ENCODE measurements around the gene ABHD8. TPM values are rescaled to one million over a fixed set of nuclear protein-coding genes. Genes with fewer than 3 reads are reported as not detected.

The ABHD8 gene
- total RNA-seq, 1 donor from 2014 or later: 8.5 TPM

- H3K4me1 ChIP-seq (ENCODE audit: insufficient read depth, low read length): peaks cover 19% of the 10 kb centered on the region
- H3K79me2 ChIP-seq (ENCODE audit: insufficient read depth, low read length): peaks cover 32% of the 10 kb centered on the region
- Mint-ChIP-seq H3K4me1 (ENCODE audit: low read depth, unreplicated experiment) (peaks cover 24% of the 10 kb centered on the region), H3K9me3 (ENCODE audit: unreplicated experiment) (no peaks in the 10 kb centered on the region), H3K4me3 (ENCODE audit: unreplicated experiment) (peak overlapping the region; percentile 82), H3K27ac (ENCODE audit: unreplicated experiment) (peak overlapping the region; percentile 77), H3K27me3 (ENCODE audit: low read depth, unreplicated experiment) (no peaks in the 10 kb centered on the region), H3K36me3 (ENCODE audit: low read depth, unreplicated experiment) (peaks cover 2% of the 10 kb centered on the region)
- DNase-seq (ENCODE audit: low read depth) (no peak), FAIRE-seq (no peak)
- no peaks in the 10 kb centered on the region for H3K36me3 ChIP-seq (ENCODE audit: insufficient read depth, low read length)
- TF ChIP-seq EZH2 (IDR thresholded peaks at IDR 0.05; ENCODE audit: insufficient read depth, low read length) (no peak), CTCF (IDR thresholded peaks at IDR 0.05; ENCODE audit: insufficient read depth, low read depth, low read length) (no peak)
- H3K27me3 ChIP-seq (ENCODE audit: insufficient read depth, low read length): no peaks in the 10 kb centered on the region
- H3K9ac ChIP-seq (ENCODE audit: low read length): peak overlapping the region; percentile 72
- no peak overlapping the region for H3K27ac ChIP-seq (ENCODE audit: low read depth, low read length)
- H3K4me2 ChIP-seq (ENCODE audit: low read length): peak overlapping the region; percentile 91
- H3K4me3 ChIP-seq (ENCODE audit: insufficient read depth, low read depth, low read length): peak overlapping the region; percentile 54
- no peaks in the 10 kb centered on the region for H3K9me3 ChIP-seq (ENCODE audit: insufficient read depth, low read depth, low read length)
- H4K20me1 ChIP-seq (ENCODE audit: insufficient read depth, low read length): peaks cover 15% of the 10 kb centered on the region
- peak overlapping the region; percentile 73 for H2AFZ ChIP-seq (ENCODE audit: low read depth, low read length)
Measured at GRCh38 chr19:17246681-17247425, 56.4 kb downstream of the ABHD8 start.

- peaks cover 25% of the 10 kb centered on the region for H4K20me1 ChIP-seq (ENCODE audit: insufficient read depth, low read length)
- H2AFZ ChIP-seq (ENCODE audit: low read depth, low read length): peak within 1 kb of the TSS; percentile 73
- H3K4me3 ChIP-seq (ENCODE audit: insufficient read depth, low read depth, low read length): peak within 1 kb of the TSS; percentile 74
- Mint-ChIP-seq H3K36me3 (ENCODE audit: low read depth, unreplicated experiment) (peaks cover 6% of the 10 kb centered on the region), H3K4me1 (ENCODE audit: low read depth, unreplicated experiment) (peaks cover 24% of the 10 kb centered on the region), H3K27ac (ENCODE audit: unreplicated experiment) (peak within 1 kb of the TSS; percentile 69), H3K27me3 (ENCODE audit: low read depth, unreplicated experiment) (no peaks in the 10 kb centered on the region), H3K4me3 (ENCODE audit: unreplicated experiment) (peak within 1 kb of the TSS; percentile 95), H3K9me3 (ENCODE audit: unreplicated experiment) (no peaks in the 10 kb centered on the region)
- no peaks in the 10 kb centered on the region for H3K36me3 ChIP-seq (ENCODE audit: insufficient read depth, low read length)
- peak within 1 kb of the TSS; percentile 96 for H3K4me2 ChIP-seq (ENCODE audit: low read length)
- no peaks in the 10 kb centered on the region for H3K9me3 ChIP-seq (ENCODE audit: insufficient read depth, low read depth, low read length)
- peak within 1 kb of the TSS; percentile 79 for H3K9ac ChIP-seq (ENCODE audit: low read length)
- H3K79me2 ChIP-seq (ENCODE audit: insufficient read depth, low read length): peaks cover 32% of the 10 kb centered on the region
- DNase-seq (ENCODE audit: low read depth) (no peak), FAIRE-seq (no peak)
- no peak within 1 kb of the TSS for H3K27ac ChIP-seq (ENCODE audit: low read depth, low read length)
- H3K4me1 ChIP-seq (ENCODE audit: insufficient read depth, low read length): peaks cover 19% of the 10 kb centered on the region
- H3K27me3 ChIP-seq (ENCODE audit: insufficient read depth, low read length): no peaks in the 10 kb centered on the region
- TF ChIP-seq EZH2 (IDR thresholded peaks at IDR 0.05; ENCODE audit: insufficient read depth, low read length) (no peak), CTCF (IDR thresholded peaks at IDR 0.05; ENCODE audit: insufficient read depth, low read depth, low read length) (no peak)
Measured at GRCh38 chr19:17245535-17245984, 57.7 kb downstream of the ABHD8 start, which contains the start of gene NR2F6. Gene NR2F6, minus strand, starts transcription at chr19:17245919. Its CDS starts 699 bp downstream, at chr19:17245220.

Data from astrocyte (in vitro differentiated cells and primary cell).